HepG2 (cell line): ENCODE data around the gene MYO18A. TPM values are rescaled to one million over a fixed set of nuclear protein-coding genes. Genes with fewer than 3 reads are reported as not detected.

Source experiments
- ATAC-seq: fragments of 200-7000 bp; cut with Tn5 transposase; 3 replicates; pipeline ENCODE4 v1.9.1; 2020; ENCODE audit warnings: mild to moderate bottlenecking, moderate library complexity
- BruUV-seq: library from RNA; stranded (reverse); fragments of 400-500 nt; replicated peaks from 2 replicates; lab custom pipeline; 2021; lab: Mats Ljungman, UMichigan
- CTCF ChIA-PET: fragments of 300-600 bp; formaldehyde crosslinking; extraction: SDS; loops from one replicate; lab custom pipeline; 2021; ENCODE audit warnings: low total read pairs, inconsistent platforms, low intra/inter-chr PET ratio; lab: Yijun Ruan, JAX
- POLR2A ChIA-PET: fragments of 350-600 bp; sonication (Branson Sonifier 250); formaldehyde crosslinking; loops from one replicate; lab custom pipeline; 2020; ENCODE audit warnings: antibody characterized with exemption, inconsistent platforms; lab: Yijun Ruan, JAX
- DNase-seq: peaks from one replicate; pipeline ENCODE4 v3.0.0-alpha.2; 2015; ENCODE audit warnings: low spot score
- FAIRE-seq: peaks from 3 replicates; lab custom pipeline; 2011; peaks lifted over from hg19 to GRCh38; lab: Jason Lieb, UNC
- H2AFZ ChIP-seq: one replicate; pipeline ENCODE4 v1.6.1; 2011; ENCODE audit warnings: low read length, inconsistent platforms
- H3K27ac ChIP-seq: fragments of 300-600 bp; 3 replicates; pipeline ENCODE4 v1.8.0; 2011; ENCODE audit warnings: mixed run types, mild to moderate bottlenecking, mixed read lengths, low read length, inconsistent platforms; ENCODE audit not compliant: insufficient read depth; ENCODE audit errors: extremely low read length
- H3K27me3 ChIP-seq, 2 experiments: fragments of 200-600 bp in 1 of 2; 2 replicates in 1 of 2; 3 replicates in 1 of 2; pipeline versions ENCODE4 v1.6.0 to v1.8.0; 2011; ENCODE audit warnings: low read length in 2 of 2, mild to moderate bottlenecking in 2 of 2, moderate library complexity in 2 of 2, inconsistent platforms in 1 of 2; ENCODE audit not compliant: insufficient read depth in 2 of 2, control insufficient read depth in 1 of 2
- H3K36me3 ChIP-seq, 2 experiments: fragments of 200-600 bp in 1 of 2; replicated peaks in 1 of 2; 2 replicates in 1 of 2; 3 replicates in 1 of 2; pipeline versions ENCODE4 v1.5.1 to v1.8.0; 2011; ENCODE audit warnings: low read length in 2 of 2, inconsistent platforms in 1 of 2; ENCODE audit not compliant: insufficient read depth in 2 of 2, control insufficient read depth in 1 of 2
- H3K4me1 ChIP-seq: 2 replicates; pipeline ENCODE4 v1.5.1; 2012; ENCODE audit warnings: low read length, inconsistent platforms; ENCODE audit not compliant: insufficient read depth
- H3K4me2 ChIP-seq: 2 replicates; pipeline ENCODE4 v1.6.0; 2011; ENCODE audit warnings: low read depth, low read length, inconsistent platforms
- H3K4me3 ChIP-seq, 3 experiments: fragments of 200-600 bp in 1 of 3; sonication (generic), shearing (Covaris generic) in 1 of 3; replicated peaks in 1 of 3; 2 replicates each; pipeline ENCODE4 v1.5.1; 2011 to 2016; ENCODE audit warnings: low read length in 3 of 3, inconsistent platforms in 2 of 3, low read depth in 2 of 3, mild to moderate bottlenecking in 2 of 3, control low read depth in 1 of 3, mixed read lengths in 1 of 3; ENCODE audit not compliant: insufficient read depth in 1 of 3
- H3K79me2 ChIP-seq: one replicate; pipeline ENCODE4 v1.6.1; 2011; ENCODE audit warnings: low read length, inconsistent platforms; ENCODE audit not compliant: insufficient read depth
- H3K9ac ChIP-seq: 2 replicates; pipeline ENCODE4 v1.6.0; 2011; ENCODE audit warnings: mild to moderate bottlenecking, low read depth, low read length, inconsistent platforms; ENCODE audit not compliant: insufficient read depth
- H3K9me3 ChIP-seq: 2 replicates; pipeline ENCODE4 v1.5.1; 2012; ENCODE audit warnings: mild to moderate bottlenecking, low read length
- H4K20me1 ChIP-seq: 2 replicates; pipeline ENCODE4 v1.6.0; 2011; ENCODE audit warnings: inconsistent platforms, mild to moderate bottlenecking, low read length, moderate library complexity; ENCODE audit not compliant: insufficient read depth
- CHD4 ChIP-seq: fragments of 200-600 bp; sonication (generic); IDR thresholded peaks from 2 replicates; pipeline ENCODE4 v1.7.0; 2017; ENCODE audit warnings: mild to moderate bottlenecking, low read length, borderline replicate concordance
- HOXA3 ChIP-seq: sonication (generic); formaldehyde crosslinking; IDR thresholded peaks from 2 replicates; pipeline ENCODE4 v1.5.0; 2020; ENCODE audit warnings: missing genetic modification reagents
- KAT8 ChIP-seq: IDR thresholded peaks from 2 replicates; pipeline ENCODE4 v1.6.1; 2016; ENCODE audit warnings: missing genetic modification reagents, missing compliant biosample characterization
- MYC ChIP-seq: sonication (generic); formaldehyde crosslinking; IDR thresholded peaks from 2 replicates; pipeline ENCODE4 v1.9.0; 2021; ENCODE audit warnings: missing genetic modification reagents, borderline replicate concordance
- NONO ChIP-seq, 2 experiments: fragments of 450-650 bp in 1 of 2; sonication (generic) in 1 of 2; formaldehyde crosslinking in 1 of 2; IDR thresholded peaks in 1 of 2; conservative IDR thresholded peaks in 1 of 2; 2 replicates each; pipeline versions ENCODE4 v1.6.1 to v1.8.0; 2017 to 2022; ENCODE audit warnings: mild to moderate bottlenecking in 1 of 2, missing genetic modification reagents in 1 of 2, moderate library complexity in 1 of 2
- SALL1 ChIP-seq: sonication (generic); formaldehyde crosslinking; IDR thresholded peaks from 2 replicates; pipeline ENCODE4 v1.8.0; 2022; ENCODE audit warnings: mild to moderate bottlenecking, missing genetic modification reagents
- SAP130 ChIP-seq: IDR thresholded peaks from 2 replicates; pipeline ENCODE4 v1.6.1; 2016; ENCODE audit warnings: low read depth
- TARDBP ChIP-seq: sonication (generic); formaldehyde crosslinking; IDR thresholded peaks from 2 replicates; pipeline ENCODE4 v1.8.0; 2022; ENCODE audit warnings: mild to moderate bottlenecking, missing genetic modification reagents
- TGIF2 ChIP-seq: IDR thresholded peaks from 2 replicates; pipeline ENCODE4 v1.6.1; 2016; ENCODE audit warnings: control low read depth, missing compliant biosample characterization
- ZBTB1 ChIP-seq: sonication (generic); formaldehyde crosslinking; IDR thresholded peaks from 2 replicates; pipeline ENCODE4 v1.4.0; 2020; ENCODE audit warnings: missing genetic modification reagents, borderline replicate concordance
- ZBTB20 ChIP-seq: sonication (generic); formaldehyde crosslinking; IDR thresholded peaks from 2 replicates; pipeline ENCODE4 v1.8.1; 2023; ENCODE audit warnings: missing genetic modification reagents, low read depth, mild to moderate bottlenecking, borderline replicate concordance
- ZNF350 ChIP-seq: sonication (generic); formaldehyde crosslinking; IDR thresholded peaks from 2 replicates; pipeline ENCODE4 v1.4.0; 2020; ENCODE audit warnings: mild to moderate bottlenecking, low read depth, missing genetic modification reagents, borderline replicate concordance
- WGBS: methylation state at CpG from one replicate; pipeline ENCODE4 v1.1.6; 2017; ENCODE audit warnings: low lambda C conversion rate; 5-methylcytosine and 5-hydroxymethylcytosine counted together
- in situ Hi-C: cut with HindIII; loops from 2 replicates; pipeline ENCODE4 v1.10.0; 2017; ENCODE audit warnings: low pct_unique_long_range_greater_than_20kb; ENCODE audit not compliant: extremely low pct_ligation_motif_present
- intact Hi-C: fragments of 100-400 bp; cut with micrococcal nuclease; formaldehyde crosslinking; loops from one replicate; pipeline ENCODE4 v1.10.0; 2022; ENCODE audit not compliant: unreplicated experiment
- polyA plus RNA-seq, 8 experiments: library from polyadenylated mRNA; depleted of rRNA in 3 of 8; stranded (reverse) in 7 of 8; unstranded in 1 of 8; fragments of >200 nt; fragmentation: Illumina TruSeq in 4 of 8; extraction: Trizol in 4 of 8; gene quantifications; 2 replicates each; pipeline versions ENCODE4 v1.2.1 to v1.2.3, GENCODE V29; 2011 to 2016; ENCODE audit warnings: low read depth in 4 of 8, missing spikeins in 1 of 8, mixed read lengths in 1 of 8; ENCODE audit not compliant: insufficient read depth in 1 of 8
- total RNA-seq, 5 experiments: library from RNA; depleted of rRNA; stranded (reverse); fragments of >200 nt; fragmentation: Illumina TruSeq; extraction: Trizol; gene quantifications; 2 replicates each; pipeline ENCODE4 v1.2.3, GENCODE V29; 2016; ENCODE audit warnings: low read depth in 1 of 5
- TF ChIP-seq, protein P1 (sequence below): sonication (generic); formaldehyde crosslinking; IDR thresholded peaks from 2 replicates; pipeline ENCODE4 v1.9.0; 2022; ENCODE audit warnings: missing genetic modification reagents, mild to moderate bottlenecking, borderline replicate concordance
- TF ChIP-seq, protein P2 (sequence below): sonication (generic); formaldehyde crosslinking; IDR thresholded peaks from 2 replicates; pipeline ENCODE4 v1.5.0; 2020; ENCODE audit warnings: mild to moderate bottlenecking, missing genetic modification reagents, borderline replicate concordance

The MYO18A gene
- total and polyA plus RNA-seq, 2 of the 13 experiments (the other 11 are each of a cell fraction or from before 2014, with no cell fraction given) = 16.8 to 24.8 TPM

DNA sequence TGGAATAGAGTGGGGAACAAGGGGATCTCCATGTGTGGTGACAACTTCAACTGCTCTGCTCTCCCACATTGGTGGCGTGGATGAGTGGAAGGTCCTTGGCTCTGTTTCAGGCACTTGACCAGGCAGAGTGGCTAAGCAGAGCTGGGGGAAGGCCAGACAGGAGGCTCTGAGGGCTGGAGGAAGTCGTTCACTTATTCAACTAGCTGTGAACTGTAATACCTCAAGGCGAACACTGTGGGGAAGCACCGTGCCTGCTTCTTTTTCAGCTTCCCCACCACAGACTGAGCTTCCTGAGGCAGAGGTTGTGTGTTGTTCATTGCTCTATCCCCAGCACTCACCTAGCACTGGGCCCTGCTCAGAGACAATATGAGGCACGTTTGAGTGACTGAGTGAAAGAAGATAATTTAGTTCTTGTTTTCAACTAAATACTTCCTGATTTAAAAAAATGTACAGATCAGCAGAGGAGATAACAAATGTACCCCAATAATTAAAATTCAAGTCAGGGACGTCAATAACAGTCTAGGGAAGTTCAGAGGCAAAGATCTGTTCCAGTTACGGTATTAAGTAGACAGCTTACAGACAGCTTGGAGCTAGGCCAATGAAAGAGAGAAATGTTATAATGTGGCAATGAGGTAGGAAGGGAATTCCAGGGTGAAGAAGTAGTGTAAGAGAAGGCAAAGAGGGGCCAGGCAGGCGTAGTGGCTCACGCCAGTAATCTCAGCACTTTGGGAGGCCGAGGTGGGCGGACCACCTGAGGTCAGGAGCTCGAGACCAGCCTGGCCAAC lies 34.7 kb downstream of the MYO18A start (continued):
- no peak for TF ChIP-seq CHD4
- peak; percentile 8; the same call in 1 of the 2 replicates for TF ChIP-seq SALL1 (CRISPR knock-in tag)
- 0 out of 2 replicates have a peak, but pooled peaks have one; percentile 13 for TF ChIP-seq SAP130 (CRISPR knock-in tag)
- TF ChIP-seq KAT8 (CRISPR knock-in tag) = 0 out of 2 replicates have a peak, but pooled peaks have one; percentile 19
- no peak for TF ChIP-seq TARDBP (CRISPR knock-in tag)
- no peak for TF ChIP-seq HOXA3 (CRISPR knock-in tag)
- TF ChIP-seq, all 625 proteins: peak for 12

DNA sequence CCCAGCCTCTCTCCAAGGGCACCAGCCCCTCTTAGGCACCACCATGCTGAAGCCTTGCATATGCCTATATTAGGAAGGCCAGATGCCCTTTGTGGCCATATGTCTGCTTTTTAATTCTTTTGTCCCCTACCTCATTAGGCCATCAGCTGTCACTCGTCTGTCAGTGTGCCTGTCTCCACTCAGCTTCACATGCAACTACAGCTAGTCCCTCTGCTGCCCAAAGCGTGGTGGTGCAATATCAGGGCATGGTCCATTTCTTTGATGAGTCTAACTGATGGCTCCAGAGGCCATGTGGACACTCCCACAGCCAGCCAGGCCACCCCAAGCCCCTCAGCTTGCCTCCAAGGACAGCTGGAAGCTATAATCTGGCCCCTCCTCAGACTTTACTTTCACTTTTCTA lies 36.3 kb downstream of the MYO18A start:
- BruUV-seq = no TSS peak
- CTCF ChIA-PET = interaction anchor here (1.0 to 2.3 kb wide), 3 partner anchors 20 to 76 kb away, joined by 5 to 20 read pairs (median 13); no protein-coding TSS in a partner anchor
- Histone ChIP-seq H3K27ac (no peak overlapping the region), H3K4me3 (no peak overlapping the region), H3K4me2 (no peak overlapping the region), H3K27me3 (no peaks in the 10 kb centered on the region), H2AFZ (no peak overlapping the region), H3K4me1 (peaks cover 43% of the 10 kb centered on the region), H3K9me3 (no peaks in the 10 kb centered on the region), H3K36me3 (peaks cover 6 to 17% of the 10 kb centered on the region in 2 experiments), H4K20me1 (peaks cover 50% of the 10 kb centered on the region), H3K9ac (no peak overlapping the region), H3K79me2 (peaks cover 43% of the 10 kb centered on the region)
- intact Hi-C loops = loop anchor here (1.0 to 10.0 kb wide), 2 partner anchors 20 to 59 kb away; no protein-coding TSS in a partner anchor
- in situ Hi-C loops = no loop called here
- DNase-seq = peak; percentile 69
- peak; percentile 68 for ATAC-seq
- POLR2A ChIA-PET = interaction anchor here (1.0 kb wide), 1 partner anchor 35 kb away, joined by 8 read pairs; no protein-coding TSS in a partner anchor
- peak; percentile 94 for FAIRE-seq
- WGBS = 44% methylated on average over 2 of the region's 2 CpGs
- TF ChIP-seq, protein P1, sequence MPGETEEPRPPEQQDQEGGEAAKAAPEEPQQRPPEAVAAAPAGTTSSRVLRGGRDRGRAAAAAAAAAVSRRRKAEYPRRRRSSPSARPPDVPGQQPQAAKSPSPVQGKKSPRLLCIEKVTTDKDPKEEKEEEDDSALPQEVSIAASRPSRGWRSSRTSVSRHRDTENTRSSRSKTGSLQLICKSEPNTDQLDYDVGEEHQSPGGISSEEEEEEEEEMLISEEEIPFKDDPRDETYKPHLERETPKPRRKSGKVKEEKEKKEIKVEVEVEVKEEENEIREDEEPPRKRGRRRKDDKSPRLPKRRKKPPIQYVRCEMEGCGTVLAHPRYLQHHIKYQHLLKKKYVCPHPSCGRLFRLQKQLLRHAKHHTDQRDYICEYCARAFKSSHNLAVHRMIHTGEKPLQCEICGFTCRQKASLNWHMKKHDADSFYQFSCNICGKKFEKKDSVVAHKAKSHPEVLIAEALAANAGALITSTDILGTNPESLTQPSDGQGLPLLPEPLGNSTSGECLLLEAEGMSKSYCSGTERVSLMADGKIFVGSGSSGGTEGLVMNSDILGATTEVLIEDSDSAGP (CRISPR knock-in tag) = 0 out of 2 replicates have a peak, but pooled peaks have one; percentile 29
- TF ChIP-seq ZBTB1 (CRISPR knock-in tag) (no peak), TGIF2 (CRISPR knock-in tag) (peak; percentile 71; the same call in 1 of the 2 replicates), MYC (CRISPR knock-in tag) (peak; percentile 48; the same call in 1 of the 2 replicates), NONO (IDR thresholded peaks at IDR 0.05) (no peak), NONO (CRISPR knock-in tag; conservative IDR thresholded peaks at IDR 0.05) (0 out of 2 replicates have a peak, but pooled peaks have one; percentile 31), ZNF350 (CRISPR knock-in tag) (no peak), ZBTB20 (CRISPR knock-in tag) (no peak)
- TF ChIP-seq, protein P2, sequence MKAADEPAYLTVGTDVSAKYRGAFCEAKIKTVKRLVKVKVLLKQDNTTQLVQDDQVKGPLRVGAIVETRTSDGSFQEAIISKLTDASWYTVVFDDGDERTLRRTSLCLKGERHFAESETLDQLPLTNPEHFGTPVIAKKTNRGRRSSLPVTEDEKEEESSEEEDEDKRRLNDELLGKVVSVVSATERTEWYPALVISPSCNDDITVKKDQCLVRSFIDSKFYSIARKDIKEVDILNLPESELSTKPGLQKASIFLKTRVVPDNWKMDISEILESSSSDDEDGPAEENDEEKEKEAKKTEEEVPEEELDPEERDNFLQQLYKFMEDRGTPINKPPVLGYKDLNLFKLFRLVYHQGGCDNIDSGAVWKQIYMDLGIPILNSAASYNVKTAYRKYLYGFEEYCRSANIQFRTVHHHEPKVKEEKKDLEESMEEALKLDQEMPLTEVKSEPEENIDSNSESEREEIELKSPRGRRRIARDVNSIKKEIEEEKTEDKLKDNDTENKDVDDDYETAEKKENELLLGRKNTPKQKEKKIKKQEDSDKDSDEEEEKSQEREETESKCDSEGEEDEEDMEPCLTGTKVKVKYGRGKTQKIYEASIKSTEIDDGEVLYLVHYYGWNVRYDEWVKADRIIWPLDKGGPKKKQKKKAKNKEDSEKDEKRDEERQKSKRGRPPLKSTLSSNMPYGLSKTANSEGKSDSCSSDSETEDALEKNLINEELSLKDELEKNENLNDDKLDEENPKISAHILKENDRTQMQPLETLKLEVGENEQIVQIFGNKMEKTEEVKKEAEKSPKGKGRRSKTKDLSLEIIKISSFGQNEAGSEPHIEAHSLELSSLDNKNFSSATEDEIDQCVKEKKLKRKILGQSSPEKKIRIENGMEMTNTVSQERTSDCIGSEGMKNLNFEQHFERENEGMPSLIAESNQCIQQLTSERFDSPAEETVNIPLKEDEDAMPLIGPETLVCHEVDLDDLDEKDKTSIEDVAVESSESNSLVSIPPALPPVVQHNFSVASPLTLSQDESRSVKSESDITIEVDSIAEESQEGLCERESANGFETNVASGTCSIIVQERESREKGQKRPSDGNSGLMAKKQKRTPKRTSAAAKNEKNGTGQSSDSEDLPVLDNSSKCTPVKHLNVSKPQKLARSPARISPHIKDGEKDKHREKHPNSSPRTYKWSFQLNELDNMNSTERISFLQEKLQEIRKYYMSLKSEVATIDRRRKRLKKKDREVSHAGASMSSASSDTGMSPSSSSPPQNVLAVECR (CRISPR knock-in tag) = peak; percentile 18; the same call in 1 of the 2 replicates
